ENCODE data around the gene THOC6.

DNA sequence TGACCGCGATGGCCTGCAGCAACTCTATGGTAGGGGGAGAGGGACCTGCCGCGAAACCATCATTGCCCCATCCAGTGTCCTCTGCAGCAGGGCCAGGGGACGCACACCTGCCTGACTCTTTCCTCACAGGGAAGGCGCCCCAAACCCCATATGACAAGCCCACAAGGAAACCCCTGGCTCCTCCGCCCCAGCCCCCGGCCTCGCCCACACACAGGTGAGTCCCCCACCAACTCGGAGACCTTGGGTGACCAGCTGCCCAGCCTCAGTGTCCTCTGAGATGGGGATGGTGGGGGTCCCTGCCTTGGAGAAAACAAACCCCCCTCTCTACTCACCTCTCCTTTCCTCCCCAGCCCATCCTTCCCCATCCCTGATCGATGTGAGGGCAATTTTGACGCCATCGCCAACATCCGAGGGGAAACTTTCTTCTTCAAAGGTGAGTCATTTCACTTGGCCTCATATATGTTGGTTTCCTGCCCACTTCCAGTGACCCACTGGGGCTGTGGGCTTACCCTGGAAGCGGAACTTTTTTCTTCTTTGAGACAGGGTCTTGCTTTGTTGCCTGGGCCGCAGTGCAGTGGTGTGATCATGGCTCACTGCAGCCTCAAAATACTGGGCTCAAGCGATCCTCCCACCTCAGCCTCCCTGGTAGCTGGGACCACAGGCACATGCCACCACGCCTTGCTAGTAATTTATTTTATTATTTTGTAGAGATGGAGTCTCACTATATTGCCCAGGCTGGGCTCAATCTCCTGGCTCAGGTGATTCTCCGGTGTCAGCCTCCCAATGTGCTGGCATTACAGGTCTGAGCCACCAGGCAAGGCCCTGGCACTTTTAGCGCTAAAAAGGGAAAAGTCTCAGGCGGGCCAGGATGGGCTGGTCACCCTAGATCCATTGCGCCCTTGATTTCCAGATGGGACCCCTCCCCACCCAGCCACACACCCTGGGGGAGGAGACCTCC, 33.6 kb downstream of the THOC6 start:
- TF ChIP-seq POLR2A (IDR thresholded peaks at IDR 0.05) (no peak), CTCF (IDR thresholded peaks at IDR 0.05) (no peak)

Data from body of pancreas (tissue), 4 donors.